ENCODE results near the gene CMIP. TPM values are rescaled to one million over a fixed set of nuclear protein-coding genes. Genes with fewer than 3 reads are reported as not detected.
A peak's percentile ranks its signal among the peaks of the same experiment; 100 is the strongest.

CMIP gene
- total RNA-seq, 1 donor from 2014 or later: 40.0 TPM

GRCh38 chr16:81468269-81468902 lies 23.8 kb downstream of the CMIP start:
- Mint-ChIP-seq H3K36me3 (ENCODE audit: low read depth) (peaks cover 13% of the 10 kb centered on the region), H3K27me3 (no peaks in the 10 kb centered on the region), H3K4me1 (peaks cover 53% of the 10 kb centered on the region), H3K9me3 (no peaks in the 10 kb centered on the region), H3K4me3 (no peak overlapping the region), H3K27ac (peak overlapping the region; percentile 89)
- no peak for DNase-seq
- intact Hi-C loops (cut with micrococcal nuclease): no loop called here

- intact Hi-C loops (cut with micrococcal nuclease): no loop called here
These were observed 24.6 kb downstream of the CMIP start for GRCh38 chr16:81469183-81469677.

GRCh38 chr16:81469710-81470535 lies 25.3 kb downstream of the CMIP start:
- peaks cover 56% of the 10 kb centered on the region for H3K4me1 Mint-ChIP-seq
- peaks cover 13% of the 10 kb centered on the region for H3K36me3 Mint-ChIP-seq (ENCODE audit: low read depth)
- H3K9me3 Mint-ChIP-seq: no peaks in the 10 kb centered on the region
- H3K27ac Mint-ChIP-seq: peak overlapping the region; percentile 89
- DNase-seq: peak; percentile 87
- intact Hi-C loops (cut with micrococcal nuclease): loop anchor here (2.0 kb wide), 1 partner anchor 23 kb away; no protein-coding TSS in a partner anchor
- H3K4me3 Mint-ChIP-seq: peak overlapping the region; percentile 66
- H3K27me3 Mint-ChIP-seq: no peaks in the 10 kb centered on the region

More at GRCh38 chr16:81469183-81469677, 24.6 kb downstream of the CMIP start:
- H3K36me3 Mint-ChIP-seq (ENCODE audit: low read depth): peaks cover 12% of the 10 kb centered on the region
- peak; percentile 66 for DNase-seq
- H3K27me3 Mint-ChIP-seq: no peaks in the 10 kb centered on the region
- H3K4me1 Mint-ChIP-seq: peaks cover 53% of the 10 kb centered on the region
- no peaks in the 10 kb centered on the region for H3K9me3 Mint-ChIP-seq
- H3K4me3 Mint-ChIP-seq: peak overlapping the region; percentile 66
- H3K27ac Mint-ChIP-seq: peak overlapping the region; percentile 89

- Mint-ChIP-seq H3K27me3 (no peaks in the 10 kb centered on the region), H3K9me3 (no peaks in the 10 kb centered on the region), H3K4me1 (peaks cover 53% of the 10 kb centered on the region), H3K27ac (peak overlapping the region; percentile 89), H3K36me3 (ENCODE audit: low read depth) (peaks cover 20% of the 10 kb centered on the region), H3K4me3 (peak overlapping the region; percentile 66)
- intact Hi-C loops (cut with micrococcal nuclease): loop anchor here (2.0 kb wide), 1 partner anchor 24 kb away; no protein-coding TSS in a partner anchor
- DNase-seq: no peak
These were observed 26.4 kb downstream of the CMIP start for GRCh38 chr16:81470796-81471636.

GRCh38 chr16:81471882-81472281 lies 27.3 kb downstream of the CMIP start:
- H3K36me3 Mint-ChIP-seq (ENCODE audit: low read depth): peaks cover 28% of the 10 kb centered on the region
- no peaks in the 10 kb centered on the region for H3K27me3 Mint-ChIP-seq
- DNase-seq: no peak
- intact Hi-C loops (cut with micrococcal nuclease): loop anchor here (2.0 kb wide), 1 partner anchor 25 kb away; no protein-coding TSS in a partner anchor
- no peaks in the 10 kb centered on the region for H3K9me3 Mint-ChIP-seq
- H3K4me1 Mint-ChIP-seq: peaks cover 57% of the 10 kb centered on the region
- no peak overlapping the region for H3K4me3 Mint-ChIP-seq
- H3K27ac Mint-ChIP-seq: no peak overlapping the region

- no peak overlapping the region for H3K27ac Mint-ChIP-seq
- H3K27me3 Mint-ChIP-seq: no peaks in the 10 kb centered on the region
- no peak overlapping the region for H3K4me3 Mint-ChIP-seq
- peaks cover 62% of the 10 kb centered on the region for H3K4me1 Mint-ChIP-seq
- H3K9me3 Mint-ChIP-seq: no peaks in the 10 kb centered on the region
- intact Hi-C loops (cut with micrococcal nuclease): no loop called here
- DNase-seq: no peak
- H3K36me3 Mint-ChIP-seq (ENCODE audit: low read depth): peaks cover 29% of the 10 kb centered on the region
These were observed 27.8 kb downstream of the CMIP start for GRCh38 chr16:81472391-81472790.

- DNase-seq: no peak
- peaks cover 29% of the 10 kb centered on the region for H3K36me3 Mint-ChIP-seq (ENCODE audit: low read depth)
- H3K4me3 Mint-ChIP-seq: no peak overlapping the region
- no peaks in the 10 kb centered on the region for H3K27me3 Mint-ChIP-seq
- intact Hi-C loops (cut with micrococcal nuclease): no loop called here
- H3K9me3 Mint-ChIP-seq: no peaks in the 10 kb centered on the region
- peaks cover 64% of the 10 kb centered on the region for H3K4me1 Mint-ChIP-seq
- H3K27ac Mint-ChIP-seq: no peak overlapping the region
These were observed 28.5 kb downstream of the CMIP start for GRCh38 chr16:81473066-81473488.

- peaks cover 63% of the 10 kb centered on the region for H3K4me1 Mint-ChIP-seq
- no peaks in the 10 kb centered on the region for H3K9me3 Mint-ChIP-seq
- intact Hi-C loops (cut with micrococcal nuclease): no loop called here
- H3K4me3 Mint-ChIP-seq: no peak overlapping the region
- no peak overlapping the region for H3K27ac Mint-ChIP-seq
- peaks cover 29% of the 10 kb centered on the region for H3K36me3 Mint-ChIP-seq (ENCODE audit: low read depth)
- DNase-seq: no peak
- no peaks in the 10 kb centered on the region for H3K27me3 Mint-ChIP-seq
These were observed 28.9 kb downstream of the CMIP start for GRCh38 chr16:81473558-81473957.

GRCh38 chr16:81473969-81474959 lies 29.7 kb downstream of the CMIP start:
- no peaks in the 10 kb centered on the region for H3K9me3 Mint-ChIP-seq
- no peak for DNase-seq
- no peaks in the 10 kb centered on the region for H3K27me3 Mint-ChIP-seq
- peaks cover 63% of the 10 kb centered on the region for H3K4me1 Mint-ChIP-seq
- no peak overlapping the region for H3K4me3 Mint-ChIP-seq
- intact Hi-C loops (cut with micrococcal nuclease): no loop called here
- no peak overlapping the region for H3K27ac Mint-ChIP-seq
- peaks cover 29% of the 10 kb centered on the region for H3K36me3 Mint-ChIP-seq (ENCODE audit: low read depth)

- intact Hi-C loops (cut with micrococcal nuclease): no loop called here
- no peak overlapping the region for H3K27ac Mint-ChIP-seq
- no peaks in the 10 kb centered on the region for H3K9me3 Mint-ChIP-seq
- no peak overlapping the region for H3K4me3 Mint-ChIP-seq
- no peak for DNase-seq
- peaks cover 31% of the 10 kb centered on the region for H3K36me3 Mint-ChIP-seq (ENCODE audit: low read depth)
- H3K4me1 Mint-ChIP-seq: peaks cover 66% of the 10 kb centered on the region
- no peaks in the 10 kb centered on the region for H3K27me3 Mint-ChIP-seq
These were observed 33.4 kb downstream of the CMIP start for GRCh38 chr16:81477697-81478693.

GRCh38 chr16:81478876-81479511 lies 34.4 kb downstream of the CMIP start:
- Mint-ChIP-seq H3K9me3 (no peaks in the 10 kb centered on the region), H3K27ac (no peak overlapping the region), H3K36me3 (ENCODE audit: low read depth) (peaks cover 31% of the 10 kb centered on the region), H3K27me3 (no peaks in the 10 kb centered on the region), H3K4me3 (peak overlapping the region; percentile 34), H3K4me1 (peaks cover 61% of the 10 kb centered on the region)
- peak; percentile 62 for DNase-seq
- intact Hi-C loops (cut with micrococcal nuclease): no loop called here
